LNCAP (cell line): Measurements from ENCODE around the gene ZNF839.

ENCODE experiments used
- TF ChIP-seq, protein P1 (sequence below): fragments of 450-650 bp; IDR thresholded peaks from 2 replicates; pipeline ENCODE4 v1.5.1; 2017; ENCODE audit warnings: mild to moderate bottlenecking

ZNF839 gene

DNA sequence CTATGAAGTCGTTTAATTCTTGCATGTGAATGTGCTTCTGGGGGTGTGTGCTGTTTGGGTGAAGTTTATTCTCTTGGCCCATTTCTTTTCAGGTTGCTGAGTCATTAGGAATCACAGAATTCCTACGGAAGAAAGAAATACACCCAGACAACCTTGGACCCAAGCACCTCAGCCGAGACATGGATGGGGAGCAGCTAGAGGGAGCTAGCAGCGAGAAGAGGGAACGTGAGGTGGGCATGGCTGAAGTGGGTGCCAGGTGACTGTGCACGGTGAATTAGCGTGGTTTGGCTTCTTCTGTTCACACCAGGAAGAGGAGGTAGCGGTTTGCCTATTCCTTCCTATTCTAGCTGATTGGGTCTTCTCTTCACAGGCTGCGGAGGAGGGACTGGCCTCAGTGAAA, 19.2 kb downstream of the ZNF839 start:
- TF ChIP-seq, protein P1, sequence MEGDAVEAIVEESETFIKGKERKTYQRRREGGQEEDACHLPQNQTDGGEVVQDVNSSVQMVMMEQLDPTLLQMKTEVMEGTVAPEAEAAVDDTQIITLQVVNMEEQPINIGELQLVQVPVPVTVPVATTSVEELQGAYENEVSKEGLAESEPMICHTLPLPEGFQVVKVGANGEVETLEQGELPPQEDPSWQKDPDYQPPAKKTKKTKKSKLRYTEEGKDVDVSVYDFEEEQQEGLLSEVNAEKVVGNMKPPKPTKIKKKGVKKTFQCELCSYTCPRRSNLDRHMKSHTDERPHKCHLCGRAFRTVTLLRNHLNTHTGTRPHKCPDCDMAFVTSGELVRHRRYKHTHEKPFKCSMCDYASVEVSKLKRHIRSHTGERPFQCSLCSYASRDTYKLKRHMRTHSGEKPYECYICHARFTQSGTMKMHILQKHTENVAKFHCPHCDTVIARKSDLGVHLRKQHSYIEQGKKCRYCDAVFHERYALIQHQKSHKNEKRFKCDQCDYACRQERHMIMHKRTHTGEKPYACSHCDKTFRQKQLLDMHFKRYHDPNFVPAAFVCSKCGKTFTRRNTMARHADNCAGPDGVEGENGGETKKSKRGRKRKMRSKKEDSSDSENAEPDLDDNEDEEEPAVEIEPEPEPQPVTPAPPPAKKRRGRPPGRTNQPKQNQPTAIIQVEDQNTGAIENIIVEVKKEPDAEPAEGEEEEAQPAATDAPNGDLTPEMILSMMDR, result no peak

DNA sequence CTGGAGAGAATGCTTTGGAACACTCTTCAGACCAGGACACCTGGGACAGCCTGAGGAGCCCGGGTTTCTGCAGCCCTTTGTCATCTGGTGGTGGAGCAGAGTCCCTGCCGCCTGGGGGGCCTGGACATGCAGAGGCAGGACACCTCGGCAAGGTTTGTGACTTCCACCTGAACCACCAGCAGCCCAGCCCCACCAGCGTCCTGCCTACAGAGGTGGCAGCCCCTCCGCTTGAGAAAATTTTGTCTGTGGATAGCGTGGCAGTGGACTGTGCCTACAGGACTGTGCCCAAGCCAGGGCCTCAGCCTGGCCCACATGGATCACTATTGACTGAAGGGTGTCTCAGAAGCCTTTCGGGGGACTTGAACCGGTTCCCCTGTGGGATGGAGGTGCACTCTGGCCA, 22.0 kb downstream of the ZNF839 start:
- TF ChIP-seq, protein P1, result no peak

DNA sequence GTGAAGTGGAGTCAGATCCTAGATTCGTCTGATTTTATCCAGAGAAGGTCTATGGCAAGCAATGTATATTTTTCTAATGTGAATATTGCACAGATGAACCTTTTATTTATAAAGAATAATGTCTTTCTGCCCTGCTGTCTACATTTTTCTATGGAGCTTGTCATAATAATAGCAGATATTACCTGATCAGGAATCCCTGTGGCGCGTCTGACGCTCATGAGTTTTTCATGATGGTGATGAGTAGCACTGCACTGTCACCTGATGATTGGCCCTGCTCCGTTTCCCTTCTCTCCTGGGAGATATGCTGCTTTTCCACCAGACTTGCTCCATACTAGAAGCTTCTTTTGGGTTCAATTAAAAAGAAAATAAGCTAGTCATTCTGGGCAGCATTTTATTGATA, 22.7 kb downstream of the ZNF839 start:
- TF ChIP-seq, protein P1, result no peak

DNA sequence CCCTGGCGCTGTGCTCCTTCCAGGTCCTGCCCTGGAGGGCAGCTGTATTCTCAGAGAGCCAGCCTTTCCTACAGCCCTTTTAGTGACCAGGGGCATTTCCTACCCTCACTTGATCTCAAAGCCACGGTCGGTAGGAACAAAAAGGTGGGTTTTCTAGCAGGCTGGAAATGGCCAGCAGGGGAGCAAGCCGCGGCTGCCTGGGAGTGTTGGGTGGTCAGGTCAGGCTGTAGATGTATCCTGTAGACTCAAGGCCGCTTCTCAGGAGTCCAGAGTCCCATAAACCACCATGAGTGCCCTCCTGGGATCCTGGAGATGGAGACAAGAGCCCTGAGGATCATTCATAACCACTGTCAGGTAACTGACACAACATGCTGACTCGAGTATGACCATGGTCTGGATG, 24.5 kb downstream of the ZNF839 start:
- TF ChIP-seq, protein P1, result no peak

DNA sequence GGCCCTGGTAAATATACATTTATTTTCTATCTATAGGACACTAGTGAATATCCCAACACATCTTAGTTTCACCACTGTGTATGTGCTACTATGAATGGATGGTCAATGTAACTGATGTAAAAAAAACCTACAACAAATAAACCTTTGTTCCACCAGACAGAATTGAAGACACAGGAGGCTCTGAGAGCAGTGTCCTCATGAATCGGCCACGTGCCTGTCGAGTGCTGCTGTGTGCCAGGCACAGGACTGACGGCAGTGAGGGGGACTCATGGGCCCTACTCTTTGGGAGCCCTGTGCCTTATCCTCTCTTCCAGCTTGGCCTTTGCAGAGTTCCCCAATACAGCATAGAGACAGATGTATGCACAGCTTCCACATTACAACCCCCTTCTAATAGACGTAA, 24.9 kb downstream of the ZNF839 start:
- TF ChIP-seq, protein P1, result no peak

DNA sequence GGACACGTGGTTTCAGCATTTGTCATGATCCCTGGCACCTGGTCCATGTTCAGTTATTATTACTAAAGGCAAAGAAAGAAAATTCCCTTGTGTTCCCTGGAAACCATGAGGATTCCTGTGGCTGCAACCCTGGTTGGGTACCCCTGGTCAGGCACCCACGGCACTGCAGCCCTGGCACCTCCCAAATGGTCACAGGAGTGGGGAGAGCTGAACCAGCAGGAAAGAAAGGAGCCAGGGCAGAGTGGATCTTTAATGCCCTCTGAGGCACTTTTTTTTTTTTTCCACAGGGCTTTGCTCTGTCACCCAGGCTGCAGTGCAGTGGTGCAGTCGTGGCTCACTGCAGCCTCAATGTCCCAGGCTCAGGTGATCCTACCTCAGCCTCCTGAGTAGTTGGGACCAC, 25.7 kb downstream of the ZNF839 start:
- TF ChIP-seq, protein P1, result no peak

DNA sequence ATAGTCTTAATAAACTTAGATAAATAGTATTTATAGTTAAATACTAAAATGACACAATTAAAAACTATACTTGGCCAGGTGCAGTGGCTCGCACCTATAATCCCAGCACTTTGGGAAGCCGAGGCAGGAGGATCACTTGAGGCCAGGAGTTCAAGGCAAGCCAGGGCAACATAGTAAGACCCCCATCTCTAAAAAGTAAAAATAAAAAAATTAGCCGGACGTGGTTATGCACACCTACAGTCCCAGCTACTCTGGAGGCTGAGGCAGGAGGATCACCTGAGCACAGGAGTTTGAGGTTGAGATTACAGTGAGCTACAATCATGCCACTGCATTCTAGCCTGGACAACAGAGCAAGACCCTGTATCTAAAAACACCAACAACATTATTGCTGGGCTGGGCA, 27.1 kb downstream of the ZNF839 start:
- TF ChIP-seq, protein P1, result no peak

DNA sequence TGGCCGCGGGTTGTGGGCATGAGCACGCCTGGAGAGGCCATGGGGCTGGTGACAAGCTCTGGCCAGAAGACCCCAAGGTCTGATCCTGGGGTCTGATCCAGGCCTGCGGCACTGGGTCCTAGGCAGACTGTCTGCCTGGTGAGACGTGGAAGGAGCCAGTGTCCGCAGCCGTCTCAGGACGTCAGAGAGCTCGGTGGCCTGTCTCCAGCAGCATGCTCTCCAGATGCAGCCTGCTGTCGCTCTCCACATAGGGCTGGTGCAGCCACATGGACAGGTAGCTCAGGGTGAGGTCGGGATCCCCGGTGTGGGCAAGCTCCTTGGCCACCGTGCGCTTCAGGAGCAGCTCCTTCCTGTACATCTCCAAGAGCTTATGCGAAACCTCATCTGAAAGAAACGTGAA, 28.8 kb downstream of the ZNF839 start:
- TF ChIP-seq, protein P1, result no peak
